ENCODE results near the gene KPNA5. TPM values are rescaled to one million over a fixed set of nuclear protein-coding genes. Genes with fewer than 3 reads are reported as not detected.

Gene KPNA5
- 13.0 and 13.1 TPM in 2 replicates for total RNA-seq (2016; rRNA removed; fragmentation: Illumina TruSeq; extraction: Trizol)
- total RNA-seq (2016; cell fraction: cytosol; rRNA removed; fragmentation: Illumina TruSeq; extraction: Trizol; ENCODE audit: low read depth): 23.4 and 26.1 TPM in 2 replicates
- 12.5 and 14.7 TPM in 2 replicates for total RNA-seq (2016; cell fraction: insoluble cytoplasmic fraction; rRNA removed; fragmentation: Illumina TruSeq; extraction: Trizol)
- 9.6 and 11.5 TPM in 2 replicates for total RNA-seq (2016; cell fraction: membrane; rRNA removed; fragmentation: Illumina TruSeq; extraction: Trizol)
- total RNA-seq (2016; cell fraction: nucleus; rRNA removed; fragmentation: Illumina TruSeq; extraction: Trizol): 20.3 and 22.2 TPM in 2 replicates
- polyA plus RNA-seq (2011; rRNA removed): 4.8 and 5.3 TPM in 2 replicates
- 1.6 and 2.5 TPM in 2 replicates for polyA plus RNA-seq (2011; cell fraction: cytosol; rRNA removed)
- polyA plus RNA-seq (2011; cell fraction: nucleus; rRNA removed): 6.4 and 8.1 TPM in 2 replicates
- 6.1 and 6.8 TPM in 2 replicates for polyA plus RNA-seq (2012)
- 0.44 and 0.66 TPM in 2 replicates for polyA plus RNA-seq (2016; cell fraction: cytosol; fragmentation: Illumina TruSeq; extraction: Trizol; ENCODE audit: low read depth)
- polyA plus RNA-seq (2016; cell fraction: insoluble cytoplasmic fraction; fragmentation: Illumina TruSeq; extraction: Trizol; ENCODE audit: low read depth): 7.1 and 7.8 TPM in 2 replicates
- polyA plus RNA-seq (2016; cell fraction: membrane; fragmentation: Illumina TruSeq; extraction: Trizol; ENCODE audit: low read depth): 0.83 and 1.1 TPM in 2 replicates
- polyA plus RNA-seq (2016; cell fraction: nucleus; fragmentation: Illumina TruSeq; extraction: Trizol; ENCODE audit: insufficient read depth, low read depth): 13.4 and 14.0 TPM in 2 replicates
- 1.8 and 3.2 TPM in 2 replicates for polyA minus RNA-seq (2011; rRNA and poly(A)+ RNA removed; ENCODE audit: low replicate concordance)
- 9.8 and 10.6 TPM in 2 replicates for polyA minus RNA-seq (2011; cell fraction: cytosol; rRNA and poly(A)+ RNA removed)
- 24.2 and 27.0 TPM in 2 replicates for polyA minus RNA-seq (2011; cell fraction: nucleus; rRNA and poly(A)+ RNA removed)
- percentile 88 among the genes with signal in this experiment for Bru-seq, nascent RNA
- percentile 76 among the genes with signal in this experiment for BruChase-seq, experiment 1, labeled RNA remaining after a 6-hour chase
- percentile 79 among the genes with signal in this experiment for BruChase-seq, experiment 2, labeled RNA remaining after a 2-hour chase
- long read RNA-seq, experiment 1, partial matches to known transcripts: 0 of 5 reads
- long read RNA-seq, experiment 1, other reads (novel, unspliced or antisense): 3 of 5 reads
- long read RNA-seq, experiment 2, partial matches to known transcripts: 1 of 16 reads
- long read RNA-seq, experiment 2, other reads (novel, unspliced or antisense): 12 of 16 reads

GRCh38 chr6:116680880-116681672, at the start of gene KPNA5:
TSS of gene KPNA5 (plus strand) at chr6:116681211. CDS start at chr6:116681335, 124 bp downstream.
- Histone ChIP-seq H3K9ac (ENCODE audit: insufficient read depth, low read depth, low read length) (peak within 1 kb of the TSS; percentile 89), H3K4me3 (replicated peaks in 1 of 3; ENCODE audit: insufficient read depth in 1 of 3, low read depth in 2 of 3, low read length in 3 of 3) (peak within 1 kb of the TSS; percentile 73 to 86 (median 74)), H3K27ac (ENCODE audit: extremely low read length, insufficient read depth, low read length) (peak within 1 kb of the TSS; percentile 94), H3K9me3 (ENCODE audit: low read length) (no peaks in the 10 kb centered on the region), H3K4me2 (ENCODE audit: low read depth, low read length) (peak within 1 kb of the TSS; percentile 94), H3K36me3 (replicated peaks in 1 of 2; ENCODE audit: control insufficient read depth in 1 of 2, insufficient read depth in 2 of 2, low read length in 2 of 2) (no peaks in the 10 kb centered on the region), H2AFZ (ENCODE audit: low read length) (peak within 1 kb of the TSS; percentile 99), H3K4me1 (ENCODE audit: insufficient read depth, low read length) (peaks cover 37% of the 10 kb centered on the region), H3K27me3 (ENCODE audit: control insufficient read depth in 1 of 2, insufficient read depth in 2 of 2, low read length in 2 of 2) (peaks cover 0 to 4% of the 10 kb centered on the region in 2 experiments; a peak in 1 of 5 replicates), H3K79me2 (ENCODE audit: insufficient read depth, low read length) (peaks cover 42% of the 10 kb centered on the region), H4K20me1 (ENCODE audit: insufficient read depth, low read length) (no peaks in the 10 kb centered on the region; the same call in 1 of the 2 replicates)
- BruUV-seq (replicated peaks): TSS peak; percentile 69
- peak; percentile 92 for DNase-seq (ENCODE audit: low spot score)
- ChIA-PET POLR2A (interaction anchor here (1.0 to 2.8 kb wide), 3 partner anchors 10 to 13 kb away, joined by 5 to 10 read pairs (median 7); partner anchors contain the start of gene ZUP1), CTCF (ENCODE audit: low intra/inter-chr PET ratio, low total read pairs) (no interaction called here)
- in situ Hi-C loops (cut with HindIII; ENCODE audit: extremely low pct_ligation_motif_present, low pct_unique_long_range_greater_than_20kb) (no loop called here), intact Hi-C loops (cut with micrococcal nuclease; ENCODE audit: unreplicated experiment) (loop anchor here (1.0 to 2.0 kb wide), 2 partner anchors 13 to 110 kb away; partner anchors contain the start of genes RWDD1 and ZUP1)
- FAIRE-seq: peak; percentile 18
- 0% methylated on average over 26 of the region's 69 CpGs for WGBS (ENCODE audit: low lambda C conversion rate)
- peak; percentile 98 for ATAC-seq
- TF ChIP-seq ZNF878 (CRISPR knock-in tag; IDR thresholded peaks at IDR 0.05) (peak; percentile 78), RCOR2 (CRISPR knock-in tag; IDR thresholded peaks at IDR 0.05) (no peak), SMYD3 (CRISPR knock-in tag; IDR thresholded peaks at IDR 0.05) (no peak; the same call in 1 of the 2 replicates), PPARG (CRISPR knock-in tag; conservative IDR thresholded peaks at IDR 0.05) (no peak), ZNF543 (CRISPR knock-in tag; IDR thresholded peaks at IDR 0.05) (peak; percentile 92), ZGPAT (CRISPR knock-in tag; IDR thresholded peaks at IDR 0.05) (peak; percentile 93), ZNF282 (IDR thresholded peaks at IDR 0.05; ENCODE audit: partially characterized antibody) (no peak), ARID3A (IDR thresholded peaks at IDR 0.05; ENCODE audit: low read depth, low read length) (peak; percentile 8; the same call in 1 of the 2 replicates), ZBTB10 (CRISPR knock-in tag; IDR thresholded peaks at IDR 0.05; ENCODE audit: borderline replicate concordance) (peak; percentile 58; the same call in 1 of the 2 replicates), THAP11 (CRISPR knock-in tag; IDR thresholded peaks at IDR 0.05) (peak; percentile 93), TARDBP (CRISPR knock-in tag; IDR thresholded peaks at IDR 0.05) (no peak), KLF6 (CRISPR knock-in tag; IDR thresholded peaks at IDR 0.05) (peak; percentile 92)
